Tibial artery (tissue), 4 donors: Measurements from ENCODE around the gene ZRANB3.
"Not testable (repeated sequence)": the region's sequence is repeated elsewhere in the genome, so short reads cannot be mapped to it uniquely, and the experiment has no call there.

ENCODE experiments used
- DNase-seq, 2 donors: peaks; one replicate each; pipeline ENCODE4 v3.0.0-alpha.2; 2019
- H3K27ac ChIP-seq, 2 donors: fragments of 200-600 bp; sonication (generic) in 1 of 2; 1 replicate in 1 of 2; 2 replicates in 1 of 2; pipeline ENCODE4 v1.5.1; 2018 to 2019; ENCODE audit warnings: mild to moderate bottlenecking in 1 of 2
- H3K27me3 ChIP-seq, 2 donors: fragments of 200-600 bp; sonication (generic) in 1 of 2; one replicate each; pipeline versions ENCODE4 v1.5.1 to v1.6.0; 2016 to 2019
- H3K36me3 ChIP-seq, 3 donors: fragments of 200-600 bp; sonication (generic) in 2 of 3; one replicate each; pipeline ENCODE4 v1.5.1; 2016 to 2019; ENCODE audit warnings: mild to moderate bottlenecking in 2 of 3
- H3K4me1 ChIP-seq, 4 donors: fragments of 200-600 bp; sonication (generic) in 2 of 4; 1 replicate in 3 of 4; 2 replicates in 1 of 4; pipeline ENCODE4 v1.5.1; 2016 to 2019
- H3K4me3 ChIP-seq, 2 donors: fragments of 200-600 bp; sonication (generic) in 1 of 2; 1 replicate in 1 of 2; 2 replicates in 1 of 2; pipeline ENCODE4 v1.5.1; 2018 to 2019; ENCODE audit warnings: mild to moderate bottlenecking in 2 of 2
- H3K9me3 ChIP-seq, 3 donors: fragments of 200-600 bp; sonication (generic) in 1 of 3; one replicate each; pipeline ENCODE4 v1.5.1; 2016 to 2019
- CTCF ChIP-seq, 2 experiments: fragments of 200-600 bp in 1 of 2; fragments of 450-650 bp in 1 of 2; IDR thresholded peaks; one replicate each; pipeline ENCODE4 v1.5.1; 2017 to 2019; ENCODE audit warnings: antibody characterized with exemption in 2 of 2, mild to moderate bottlenecking in 1 of 2, moderate library complexity in 1 of 2
- intact Hi-C: fragments of 100-400 bp; cut with DNase I; formaldehyde crosslinking; loops from one replicate; pipeline ENCODE4 v1.15.0; 2023; ENCODE audit warnings: low total_unique reads

Gene ZRANB3

GRCh38 chr2:135422898-135423297 is 108.1 kb downstream of the ZRANB3 start:
- Histone ChIP-seq H3K9me3 (peaks cover 0 to 9% (median 0%) of the 10 kb centered on the region in 3 donors), H3K4me3 (no peak overlapping the region), H3K4me1 (no peaks in the 10 kb centered on the region), H3K27me3 (no peaks in the 10 kb centered on the region), H3K27ac (no peak overlapping the region), H3K36me3 (peaks cover 0 to 3% (median 0%) of the 10 kb centered on the region in 3 donors)
- intact Hi-C loops, result no loop called here
- DNase-seq, result no peak
- no peak for TF ChIP-seq CTCF (IDR thresholded peaks at IDR 0.05)

- Histone ChIP-seq H3K27ac (no peak overlapping the region), H3K4me3 (no peak overlapping the region), H3K4me1 (no peaks in the 10 kb centered on the region), H3K36me3 (no peaks in the 10 kb centered on the region), H3K9me3 (peaks cover 0 to 9% (median 0%) of the 10 kb centered on the region in 3 donors), H3K27me3 (no peaks in the 10 kb centered on the region)
- no peak for TF ChIP-seq CTCF (IDR thresholded peaks at IDR 0.05)
- no peak for DNase-seq
- intact Hi-C loops, result no loop called here
Measured at GRCh38 chr2:135411646-135412045, 119.4 kb downstream of the ZRANB3 start.

- Histone ChIP-seq H3K9me3 (peaks cover 0 to 9% (median 0%) of the 10 kb centered on the region in 3 donors), H3K4me1 (no peaks in the 10 kb centered on the region), H3K4me3 (no peak overlapping the region), H3K36me3 (no peaks in the 10 kb centered on the region), H3K27ac (no peak overlapping the region), H3K27me3 (no peaks in the 10 kb centered on the region)
- intact Hi-C loops, result no loop called here
- TF ChIP-seq CTCF (IDR thresholded peaks at IDR 0.05), result no peak
- no peak for DNase-seq
Measured at GRCh38 chr2:135409436-135409835, 121.6 kb downstream of the ZRANB3 start.

- intact Hi-C loops, H3K27ac ChIP-seq, H3K4me3 ChIP-seq, H3K4me1 ChIP-seq, H3K27me3 ChIP-seq, DNase-seq, H3K9me3 ChIP-seq, H3K36me3 ChIP-seq: not testable (repeated sequence)
Measured at GRCh38 chr2:135396259-135396658, 134.8 kb downstream of the ZRANB3 start.

- intact Hi-C loops, result loop anchor here (5.0 kb wide), 1 partner anchor 255 kb away; no protein-coding TSS in a partner anchor
- Histone ChIP-seq H3K36me3 (peaks cover 6 to 11% (median 10%) of the 10 kb centered on the region in 3 donors), H3K4me1 (no peaks in the 10 kb centered on the region), H3K9me3 (peaks cover 0 to 5% (median 2%) of the 10 kb centered on the region in 3 donors), H3K27me3 (no peaks in the 10 kb centered on the region), H3K4me3 (no peak overlapping the region), H3K27ac (no peak overlapping the region)
- TF ChIP-seq CTCF (IDR thresholded peaks at IDR 0.05), result no peak
- no peak for DNase-seq
Measured at GRCh38 chr2:135386993-135387392, 144.0 kb downstream of the ZRANB3 start.

- H3K27me3 ChIP-seq, result no peaks in the 10 kb centered on the region
- no peak overlapping the region for H3K27ac ChIP-seq
- no peak overlapping the region for H3K4me3 ChIP-seq
- H3K9me3 ChIP-seq, result peaks cover 3 to 32% (median 14%) of the 10 kb centered on the region in 3 donors
- DNase-seq, result no peak
- no peaks in the 10 kb centered on the region for H3K4me1 ChIP-seq
- intact Hi-C loops, result no loop called here
- H3K36me3 ChIP-seq, result peaks cover 4 to 15% (median 8%) of the 10 kb centered on the region in 3 donors
- no peak for TF ChIP-seq CTCF (IDR thresholded peaks at IDR 0.05)
Measured at GRCh38 chr2:135378591-135378990, 152.4 kb downstream of the ZRANB3 start.
